ENCODE results near the gene CALR3.
"Not testable (repeated sequence)": the region's sequence is repeated elsewhere in the genome, so short reads cannot be mapped to it uniquely, and the experiment has no call there.

CALR3 gene

GRCh38 chr19:16449330-16449961 is 46.5 kb downstream of the CALR3 start:
- no peaks in the 10 kb centered on the region for H3K9me3 ChIP-seq
- no peaks in the 10 kb centered on the region for H3K36me3 ChIP-seq
- no peaks in the 10 kb centered on the region for H3K27me3 ChIP-seq
- no peak for TF ChIP-seq CTCF (IDR thresholded peaks at IDR 0.05; ENCODE audit: low read depth, low read length)
- H3K4me1 ChIP-seq, result peaks cover 3% of the 10 kb centered on the region; the same call in 1 of the 2 replicates
- H3K4me3 ChIP-seq (ENCODE audit: low read depth, low read length), result no peak overlapping the region
- no peak for DNase-seq

- not testable (repeated sequence) for DNase-seq; H3K27me3 ChIP-seq; H3K4me1 ChIP-seq; H3K36me3 ChIP-seq; H3K9me3 ChIP-seq; H3K4me3 ChIP-seq (ENCODE audit: low read depth, low read length)
Measured at GRCh38 chr19:16448872-16449271, 47.1 kb downstream of the CALR3 start.

- Histone ChIP-seq H3K4me3 (ENCODE audit: low read depth, low read length) (no peak overlapping the region), H3K27me3 (no peaks in the 10 kb centered on the region), H3K36me3 (no peaks in the 10 kb centered on the region), H3K9me3 (no peaks in the 10 kb centered on the region), H3K4me1 (peaks cover 22% of the 10 kb centered on the region)
- TF ChIP-seq CTCF (IDR thresholded peaks at IDR 0.05; ENCODE audit: low read depth, low read length), result no peak
- no peak for DNase-seq
Measured at GRCh38 chr19:16446724-16447368, 49.1 kb downstream of the CALR3 start.

GRCh38 chr19:16446108-16446723 is 49.8 kb downstream of the CALR3 start:
- TF ChIP-seq CTCF (IDR thresholded peaks at IDR 0.05; ENCODE audit: low read depth, low read length), result no peak
- H3K9me3 ChIP-seq, result no peaks in the 10 kb centered on the region
- peaks cover 3% of the 10 kb centered on the region; the same call in 1 of the 2 replicates for H3K36me3 ChIP-seq
- H3K4me1 ChIP-seq, result peaks cover 24% of the 10 kb centered on the region
- H3K4me3 ChIP-seq (ENCODE audit: low read depth, low read length), result no peak overlapping the region
- no peak for DNase-seq
- no peaks in the 10 kb centered on the region for H3K27me3 ChIP-seq

GRCh38 chr19:16445238-16446107 is 50.5 kb downstream of the CALR3 start:
- peaks cover 24% of the 10 kb centered on the region for H3K4me1 ChIP-seq
- H3K27me3 ChIP-seq, result no peaks in the 10 kb centered on the region
- no peak for TF ChIP-seq CTCF (IDR thresholded peaks at IDR 0.05; ENCODE audit: low read depth, low read length)
- no peak for DNase-seq
- no peaks in the 10 kb centered on the region for H3K9me3 ChIP-seq
- peaks cover 10% of the 10 kb centered on the region; the same call in 1 of the 2 replicates for H3K36me3 ChIP-seq
- no peak overlapping the region for H3K4me3 ChIP-seq (ENCODE audit: low read depth, low read length)

GRCh38 chr19:16444269-16444600 is 51.7 kb downstream of the CALR3 start:
- no peak overlapping the region for H3K4me3 ChIP-seq (ENCODE audit: low read depth, low read length)
- H3K4me1 ChIP-seq, result peaks cover 24% of the 10 kb centered on the region
- TF ChIP-seq CTCF (IDR thresholded peaks at IDR 0.05; ENCODE audit: low read depth, low read length), result no peak
- no peak for DNase-seq
- peaks cover 12% of the 10 kb centered on the region; the same call in 1 of the 2 replicates for H3K36me3 ChIP-seq
- H3K27me3 ChIP-seq, result no peaks in the 10 kb centered on the region
- H3K9me3 ChIP-seq, result no peaks in the 10 kb centered on the region
